CD14-positive monocyte (primary cell): ENCODE results near the gene OR10R2. TPM values are rescaled to one million over a fixed set of nuclear protein-coding genes. Genes with fewer than 3 reads are reported as not detected.

Experiments used
- DNase-seq, 3 donors: peaks; one replicate each; pipeline ENCODE4 v3.0.0-alpha.2; 2011 to 2022
- H2AFZ ChIP-seq: 2 replicates; pipeline ENCODE4 v1.6.0; 2012; ENCODE audit warnings: mild to moderate bottlenecking, low read depth, low read length, inconsistent platforms; ENCODE audit not compliant: insufficient read depth, poor library complexity, severe bottlenecking
- H3K27ac ChIP-seq, 2 donors: 1 replicate in 1 of 2; 2 replicates in 1 of 2; pipeline ENCODE4 v1.5.1; 2012 to 2013; ENCODE audit warnings: low read length in 2 of 2, control low read depth in 1 of 2, inconsistent platforms in 1 of 2, low read depth in 1 of 2, mild to moderate bottlenecking in 1 of 2
- H3K27me3 ChIP-seq, 2 donors: one replicate each; pipeline versions ENCODE4 v1.6.0 to v1.6.1; 2011 to 2013; ENCODE audit warnings: low read length in 2 of 2; ENCODE audit not compliant: control insufficient read depth in 2 of 2, insufficient read depth in 2 of 2
- H3K36me3 ChIP-seq, 2 donors: replicated peaks in 1 of 2; 1 replicate in 1 of 2; 2 replicates in 1 of 2; pipeline versions ENCODE4 v1.5.1 to v1.6.1; 2012 to 2013; ENCODE audit warnings: low read length in 2 of 2, control low read depth in 1 of 2, inconsistent platforms in 1 of 2, mild to moderate bottlenecking in 1 of 2; ENCODE audit not compliant: insufficient read depth in 2 of 2, control insufficient read depth in 1 of 2
- H3K4me1 ChIP-seq, 2 donors: 1 replicate in 1 of 2; 2 replicates in 1 of 2; pipeline versions ENCODE4 v1.5.1 to v1.6.1; 2012 to 2013; ENCODE audit warnings: low read length in 2 of 2, control low read depth in 1 of 2, inconsistent platforms in 1 of 2, mild to moderate bottlenecking in 1 of 2, moderate library complexity in 1 of 2; ENCODE audit not compliant: insufficient read depth in 2 of 2, control insufficient read depth in 1 of 2
- H3K4me2 ChIP-seq: replicated peaks from 2 replicates; pipeline ENCODE3; 2012; ENCODE audit warnings: low read length, moderate library complexity, mild to moderate bottlenecking; ENCODE audit not compliant: poor library complexity, severe bottlenecking; ENCODE audit errors: extremely low read depth
- H3K4me3 ChIP-seq, 3 experiments: fragments of 200-600 bp in 1 of 3; sonication (generic) in 1 of 3; replicated peaks in 1 of 3; 1 replicate in 2 of 3; 2 replicates in 1 of 3; pipeline ENCODE4 v1.5.1; 2011 to 2013; ENCODE audit warnings: low read length in 3 of 3, mild to moderate bottlenecking in 3 of 3, control low read depth in 2 of 3, low read depth in 2 of 3, inconsistent platforms in 1 of 3, moderate library complexity in 1 of 3
- H3K79me2 ChIP-seq: 2 replicates; pipeline ENCODE4 v1.6.0; 2012; ENCODE audit warnings: mild to moderate bottlenecking, control low read depth, inconsistent platforms, low read length, moderate library complexity; ENCODE audit not compliant: insufficient read depth
- H3K9ac ChIP-seq: 2 replicates; pipeline ENCODE4 v1.6.0; 2017; ENCODE audit warnings: low read length, mild to moderate bottlenecking; ENCODE audit not compliant: insufficient read depth, poor library complexity, severe bottlenecking
- H3K9me3 ChIP-seq, 2 donors: replicated peaks in 1 of 2; 1 replicate in 1 of 2; 2 replicates in 1 of 2; pipeline versions ENCODE4 v1.5.1 to v1.6.1; 2012 to 2013; ENCODE audit warnings: low read length in 2 of 2, control low read depth in 1 of 2; ENCODE audit not compliant: control insufficient read depth in 1 of 2, insufficient read depth in 1 of 2
- H4K20me1 ChIP-seq: 2 replicates; pipeline ENCODE4 v1.6.0; 2012; ENCODE audit warnings: mild to moderate bottlenecking, low read length, control low read depth, moderate library complexity; ENCODE audit not compliant: insufficient read depth
- H3K27ac Mint-ChIP-seq, 7 donors: one replicate each; pipeline ENCODE4 v1.8.0; 2020; ENCODE audit warnings: mild to moderate bottlenecking in 7 of 7, mixed read lengths in 7 of 7, moderate library complexity in 6 of 7, inconsistent platforms in 2 of 7
- H3K27me3 Mint-ChIP-seq, 3 donors: one replicate each; pipeline ENCODE4 v1.8.0; 2021 to 2022; ENCODE audit warnings: low read depth in 3 of 3, mild to moderate bottlenecking in 3 of 3, mixed read lengths in 3 of 3, moderate library complexity in 3 of 3, inconsistent platforms in 1 of 3
- H3K36me3 Mint-ChIP-seq, 2 donors: one replicate each; pipeline ENCODE4 v1.8.0; 2020; ENCODE audit warnings: mixed read lengths in 2 of 2, inconsistent platforms in 1 of 2, mild to moderate bottlenecking in 1 of 2
- H3K4me1 Mint-ChIP-seq: one replicate; pipeline ENCODE4 v1.8.0; 2020; ENCODE audit warnings: mild to moderate bottlenecking, mixed read lengths
- H3K4me3 Mint-ChIP-seq, 2 donors: one replicate each; pipeline ENCODE4 v1.8.0; 2020; ENCODE audit warnings: mild to moderate bottlenecking in 2 of 2, mixed read lengths in 2 of 2, moderate library complexity in 1 of 2
- H3K9me3 Mint-ChIP-seq, 7 donors: one replicate each; pipeline ENCODE4 v1.8.0; 2020 to 2022; ENCODE audit warnings: mixed read lengths in 7 of 7, mild to moderate bottlenecking in 6 of 7, moderate library complexity in 6 of 7, inconsistent platforms in 2 of 7
- CTCF ChIP-seq: fragments of 200-600 bp; IDR thresholded peaks from one replicate; pipeline ENCODE4 v1.8.0; 2022; ENCODE audit warnings: antibody characterized with exemption, mild to moderate bottlenecking
- WGBS: methylation state at CpG from one replicate; pipeline ENCODE4 v1.1.5; 2013; ENCODE audit warnings: missing lambda C conversion rate; ENCODE audit not compliant: insufficient coverage; 5-methylcytosine and 5-hydroxymethylcytosine counted together
- intact Hi-C, 2 donors: fragments of 100-400 bp; cut with micrococcal nuclease; formaldehyde crosslinking; loops; one replicate each; pipeline versions ENCODE4 v1.15.0 to v1.15.1; 2023
- polyA plus RNA-seq, 3 donors: library from polyadenylated mRNA; depleted of rRNA in 1 of 3; unstranded in 2 of 3; stranded (reverse) in 1 of 3; fragments of 300-500 nt in 2 of 3; fragments of >200 nt in 1 of 3; fragmentation: Illumina TruSeq in 2 of 3; gene quantifications; 1 replicate in 2 of 3; 2 replicates in 1 of 3; pipeline ENCODE4 v1.2.3, GENCODE V29; 2012 to 2021

The OR10R2 gene
- polyA plus RNA-seq, 3 donors: not detected

- no peaks in the 10 kb centered on the region for H3K9me3 Mint-ChIP-seq
- intact Hi-C loops: loop anchor here in 1 of 2 donors (10.0 kb wide), 1 partner anchor 288 kb away; no protein-coding TSS in a partner anchor
- no peak overlapping the region for H2AFZ ChIP-seq
- no peaks in the 10 kb centered on the region for H3K9me3 ChIP-seq
- H3K27me3 ChIP-seq: peaks cover 0 to 3% of the 10 kb centered on the region in 2 donors
- no peak overlapping the region for H3K4me2 ChIP-seq
- H4K20me1 ChIP-seq: no peaks in the 10 kb centered on the region
- peaks cover 3% of the 10 kb centered on the region for H3K4me1 Mint-ChIP-seq
- H3K4me3 Mint-ChIP-seq: no peak overlapping the region
- no peak for DNase-seq
- H3K27ac ChIP-seq: no peak overlapping the region
- H3K9ac ChIP-seq: no peak overlapping the region
- H3K4me1 ChIP-seq: no peaks in the 10 kb centered on the region
- no peak for TF ChIP-seq CTCF
- peaks cover 0 to 2% (median 0%) of the 10 kb centered on the region in 3 donors for H3K27me3 Mint-ChIP-seq
- no peak overlapping the region for H3K4me3 ChIP-seq
- H3K27ac Mint-ChIP-seq: no peak overlapping the region
- H3K79me2 ChIP-seq: no peaks in the 10 kb centered on the region
- 100% methylated on average over 1 of the region's 3 CpGs for WGBS
- no peaks in the 10 kb centered on the region for H3K36me3 Mint-ChIP-seq
- H3K36me3 ChIP-seq: no peaks in the 10 kb centered on the region
These were observed 21.0 kb downstream of the OR10R2 start for GRCh38 chr1:158493054-158493453.

GRCh38 chr1:158494796-158495195 is 22.8 kb downstream of the OR10R2 start:
- intact Hi-C loops: loop anchor here in 1 of 2 donors (10.0 kb wide), 1 partner anchor 290 kb away; no protein-coding TSS in a partner anchor
- no peak for TF ChIP-seq CTCF
- Histone ChIP-seq H3K36me3 (no peaks in the 10 kb centered on the region), H2AFZ (no peak overlapping the region), H4K20me1 (no peaks in the 10 kb centered on the region), H3K4me2 (no peak overlapping the region), H3K27me3 (peaks cover 3 to 4% of the 10 kb centered on the region in 2 donors), H3K79me2 (no peaks in the 10 kb centered on the region), H3K27ac (no peak overlapping the region), H3K9ac (no peak overlapping the region), H3K4me1 (no peaks in the 10 kb centered on the region), H3K4me3 (no peak overlapping the region), H3K9me3 (no peaks in the 10 kb centered on the region)
- Mint-ChIP-seq H3K27ac (no peak overlapping the region), H3K4me1 (peaks cover 3% of the 10 kb centered on the region), H3K27me3 (peaks cover 2 to 5% (median 2%) of the 10 kb centered on the region in 3 donors), H3K4me3 (no peak overlapping the region), H3K36me3 (no peaks in the 10 kb centered on the region), H3K9me3 (no peaks in the 10 kb centered on the region)
- no CpG with 5 or more reads among the region's 2 CpGs for WGBS
- no peak for DNase-seq
